NB4 (cell line): Measurements from ENCODE around the gene GTSE1.

Experiments
- DNase-seq: peaks from one replicate; pipeline ENCODE4 v3.0.0; 2010; ENCODE audit warnings: low read depth
- H3K4me3 ChIP-seq: one replicate; pipeline ENCODE4 v1.5.1; 2011; ENCODE audit warnings: mild to moderate bottlenecking, low read depth, low read length, moderate library complexity
- CTCF ChIP-seq: IDR thresholded peaks from one replicate; pipeline ENCODE4 v1.5.1; 2012; ENCODE audit warnings: low read depth, low read length
- MAX ChIP-seq: IDR thresholded peaks from 2 replicates; pipeline ENCODE4 v1.6.1; 2011; ENCODE audit warnings: low read depth, low read length
- MYC ChIP-seq: IDR thresholded peaks from 2 replicates; pipeline ENCODE4 v1.6.1; 2011; ENCODE audit warnings: low read depth, low read length
- POLR2A ChIP-seq: IDR thresholded peaks from 2 replicates; pipeline ENCODE4 v1.6.1; 2011; ENCODE audit warnings: mild to moderate bottlenecking; ENCODE audit not compliant: insufficient read length; ENCODE audit errors: extremely low read depth

The GTSE1 gene

GRCh38 chr22:46357711-46358520 is 61.2 kb downstream of the GTSE1 start:
- H3K4me3 ChIP-seq, result no peak overlapping the region
- no peak for DNase-seq
- TF ChIP-seq CTCF (no peak), MYC (no peak), POLR2A (no peak), MAX (no peak)

GRCh38 chr22:46358766-46359165 is 62.1 kb downstream of the GTSE1 start:
- H3K4me3 ChIP-seq, result no peak overlapping the region
- no peak for TF ChIP-seq MAX
- TF ChIP-seq MYC, result no peak
- TF ChIP-seq POLR2A, result no peak
- TF ChIP-seq CTCF, result no peak
- no peak for DNase-seq

- no peak for DNase-seq
Measured at GRCh38 chr22:46359362-46359761, 62.7 kb downstream of the GTSE1 start.

GRCh38 chr22:46360097-46360496 is 63.4 kb downstream of the GTSE1 start:
- no peak overlapping the region for H3K4me3 ChIP-seq
- TF ChIP-seq POLR2A, result no peak
- no peak for TF ChIP-seq MYC
- TF ChIP-seq MAX, result no peak
- no peak for TF ChIP-seq CTCF
- DNase-seq, result no peak

More at GRCh38 chr22:46359362-46359761, 62.7 kb downstream of the GTSE1 start:
- TF ChIP-seq MAX (no peak), POLR2A (no peak), MYC (no peak), CTCF (no peak)
- no peak overlapping the region for H3K4me3 ChIP-seq

GRCh38 chr22:46360891-46361290 is 64.2 kb downstream of the GTSE1 start:
- H3K4me3 ChIP-seq, result no peak overlapping the region
- TF ChIP-seq MYC (no peak), MAX (no peak), CTCF (no peak), POLR2A (no peak)
- DNase-seq, result no peak

- H3K4me3 ChIP-seq, result no peak overlapping the region
- DNase-seq, result no peak
- TF ChIP-seq MAX (no peak), MYC (no peak), CTCF (no peak), POLR2A (no peak)
Measured at GRCh38 chr22:46361826-46362202, 65.1 kb downstream of the GTSE1 start.
